ENCODE measurements around the gene PAQR6.

GRCh38 chr1:156289857-156290256 lies 42.0 kb upstream of the PAQR6 start:
- TF ChIP-seq POLR2A (IDR thresholded peaks at IDR 0.05) = no peak
- TF ChIP-seq CTCF (IDR thresholded peaks at IDR 0.05) = no peak
